22Rv1 (cell line): ENCODE results near the gene KIAA2012.

Source experiments
- ZFX ChIP-seq: fragments of 450-650 bp; IDR thresholded peaks from 2 replicates; pipeline ENCODE4 v1.6.1; 2017; ENCODE audit warnings: antibody characterized with exemption, borderline replicate concordance
- TF ChIP-seq, protein P1 (sequence below): fragments of 450-650 bp; IDR thresholded peaks from 2 replicates; pipeline ENCODE4 v1.5.1; 2017; ENCODE audit warnings: mild to moderate bottlenecking

- TF ChIP-seq, protein P1, sequence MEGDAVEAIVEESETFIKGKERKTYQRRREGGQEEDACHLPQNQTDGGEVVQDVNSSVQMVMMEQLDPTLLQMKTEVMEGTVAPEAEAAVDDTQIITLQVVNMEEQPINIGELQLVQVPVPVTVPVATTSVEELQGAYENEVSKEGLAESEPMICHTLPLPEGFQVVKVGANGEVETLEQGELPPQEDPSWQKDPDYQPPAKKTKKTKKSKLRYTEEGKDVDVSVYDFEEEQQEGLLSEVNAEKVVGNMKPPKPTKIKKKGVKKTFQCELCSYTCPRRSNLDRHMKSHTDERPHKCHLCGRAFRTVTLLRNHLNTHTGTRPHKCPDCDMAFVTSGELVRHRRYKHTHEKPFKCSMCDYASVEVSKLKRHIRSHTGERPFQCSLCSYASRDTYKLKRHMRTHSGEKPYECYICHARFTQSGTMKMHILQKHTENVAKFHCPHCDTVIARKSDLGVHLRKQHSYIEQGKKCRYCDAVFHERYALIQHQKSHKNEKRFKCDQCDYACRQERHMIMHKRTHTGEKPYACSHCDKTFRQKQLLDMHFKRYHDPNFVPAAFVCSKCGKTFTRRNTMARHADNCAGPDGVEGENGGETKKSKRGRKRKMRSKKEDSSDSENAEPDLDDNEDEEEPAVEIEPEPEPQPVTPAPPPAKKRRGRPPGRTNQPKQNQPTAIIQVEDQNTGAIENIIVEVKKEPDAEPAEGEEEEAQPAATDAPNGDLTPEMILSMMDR = no peak
- TF ChIP-seq ZFX = no peak
Measured at GRCh38 chr2:202109139-202109736, 36.2 kb downstream of the KIAA2012 start.
